Measurements from ENCODE around the gene SLC4A8. TPM values are rescaled to one million over a fixed set of nuclear protein-coding genes. Genes with fewer than 3 reads are reported as not detected.

SLC4A8 gene
- total and polyA plus RNA-seq, 9 of the 15 experiments (the other 6 are each of a cell fraction or from before 2014, with no cell fraction given), result 0.04 to 1.5 (median 0.12) TPM; not detected in 2

DNA sequence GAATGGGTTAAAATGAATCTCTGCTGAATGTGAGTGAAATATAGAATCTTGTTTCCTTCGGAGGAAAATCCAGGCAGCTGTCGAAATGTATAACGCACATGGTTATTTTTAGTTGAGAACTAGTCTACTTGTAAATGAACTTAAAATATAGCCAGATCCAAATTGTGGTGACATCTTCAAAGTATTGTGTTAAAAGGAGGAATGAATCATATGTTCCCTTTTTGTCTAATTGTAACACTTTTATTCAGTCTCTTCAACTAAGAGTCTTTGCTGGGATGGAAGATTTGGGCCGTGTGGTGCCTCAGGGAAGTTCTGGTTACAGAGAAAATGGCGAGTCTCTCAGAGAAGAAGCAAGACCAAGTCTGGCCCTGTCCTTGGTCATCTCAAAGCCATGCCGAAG lies 82.5 kb downstream of the SLC4A8 start:
- no peak overlapping the region for H2AFZ ChIP-seq (ENCODE audit: low read depth, low read length)
- no peaks in the 10 kb centered on the region for H3K36me3 ChIP-seq (ENCODE audit: control insufficient read depth, insufficient read depth, low read length)
- H3K4me2 ChIP-seq (ENCODE audit: insufficient read depth, low read length), result no peak overlapping the region
- H3K9me3 ChIP-seq (replicated peaks; ENCODE audit: control insufficient read depth, insufficient read depth, low read depth, low read length), result no peaks in the 10 kb centered on the region
- FAIRE-seq (no peak), ATAC-seq (no peak), DNase-seq (ENCODE audit: extremely low read depth in 1 of 4, low spot score in 3 of 4) (no peak)
- no peak overlapping the region for H3K27ac ChIP-seq (ENCODE audit: extremely low read depth, low read depth, low read length)
- peaks cover 11 to 25% of the 10 kb centered on the region in 2 experiments; a peak in 3 of 5 replicates for H3K27me3 ChIP-seq (ENCODE audit: control insufficient read depth in 2 of 2, insufficient read depth in 2 of 2, low read length in 2 of 2)
- no peak overlapping the region for H3K9ac ChIP-seq (ENCODE audit: insufficient read depth in 1 of 2, low read depth in 2 of 2, low read length in 2 of 2)
- CTCF ChIA-PET (ENCODE audit: low intra/inter-chr PET ratio), result no interaction called here
- intact Hi-C loops (cut with micrococcal nuclease), result no loop called here
- POLR2A ChIA-PET, result interaction anchor here (0.7 kb wide), 1 partner anchor 386 kb away, joined by 3 read pairs; no protein-coding TSS in a partner anchor
- no peaks in the 10 kb centered on the region for H3K4me1 ChIP-seq (replicated peaks in 1 of 2; ENCODE audit: control insufficient read depth in 2 of 2, insufficient read depth in 2 of 2, low read length in 2 of 2)
- 0% methylated on average over 6 of the region's 6 CpGs for WGBS (ENCODE audit: insufficient coverage, low coverage, missing lambda C conversion rate)
- in situ Hi-C loops (cut with MboI), result no loop called here
- no peaks in the 10 kb centered on the region for H3K9me1 ChIP-seq (ENCODE audit: control insufficient read depth, insufficient read depth, low read length)
- H4K20me1 ChIP-seq (replicated peaks; ENCODE audit: control insufficient read depth, insufficient read depth, low read length), result 0 out of 2 replicates have a peak, but pooled peaks cover 4% of the 10 kb centered on the region
- no peak overlapping the region for H3K4me3 ChIP-seq
- no TSS peak for BruUV-seq (replicated peaks)
- H3K79me2 ChIP-seq (ENCODE audit: control insufficient read depth, insufficient read depth, low read length), result no peaks in the 10 kb centered on the region
- TF ChIP-seq ZNF507 (tag; conservative IDR thresholded peaks at IDR 0.05), result no peak
- TF ChIP-seq, protein P1, sequence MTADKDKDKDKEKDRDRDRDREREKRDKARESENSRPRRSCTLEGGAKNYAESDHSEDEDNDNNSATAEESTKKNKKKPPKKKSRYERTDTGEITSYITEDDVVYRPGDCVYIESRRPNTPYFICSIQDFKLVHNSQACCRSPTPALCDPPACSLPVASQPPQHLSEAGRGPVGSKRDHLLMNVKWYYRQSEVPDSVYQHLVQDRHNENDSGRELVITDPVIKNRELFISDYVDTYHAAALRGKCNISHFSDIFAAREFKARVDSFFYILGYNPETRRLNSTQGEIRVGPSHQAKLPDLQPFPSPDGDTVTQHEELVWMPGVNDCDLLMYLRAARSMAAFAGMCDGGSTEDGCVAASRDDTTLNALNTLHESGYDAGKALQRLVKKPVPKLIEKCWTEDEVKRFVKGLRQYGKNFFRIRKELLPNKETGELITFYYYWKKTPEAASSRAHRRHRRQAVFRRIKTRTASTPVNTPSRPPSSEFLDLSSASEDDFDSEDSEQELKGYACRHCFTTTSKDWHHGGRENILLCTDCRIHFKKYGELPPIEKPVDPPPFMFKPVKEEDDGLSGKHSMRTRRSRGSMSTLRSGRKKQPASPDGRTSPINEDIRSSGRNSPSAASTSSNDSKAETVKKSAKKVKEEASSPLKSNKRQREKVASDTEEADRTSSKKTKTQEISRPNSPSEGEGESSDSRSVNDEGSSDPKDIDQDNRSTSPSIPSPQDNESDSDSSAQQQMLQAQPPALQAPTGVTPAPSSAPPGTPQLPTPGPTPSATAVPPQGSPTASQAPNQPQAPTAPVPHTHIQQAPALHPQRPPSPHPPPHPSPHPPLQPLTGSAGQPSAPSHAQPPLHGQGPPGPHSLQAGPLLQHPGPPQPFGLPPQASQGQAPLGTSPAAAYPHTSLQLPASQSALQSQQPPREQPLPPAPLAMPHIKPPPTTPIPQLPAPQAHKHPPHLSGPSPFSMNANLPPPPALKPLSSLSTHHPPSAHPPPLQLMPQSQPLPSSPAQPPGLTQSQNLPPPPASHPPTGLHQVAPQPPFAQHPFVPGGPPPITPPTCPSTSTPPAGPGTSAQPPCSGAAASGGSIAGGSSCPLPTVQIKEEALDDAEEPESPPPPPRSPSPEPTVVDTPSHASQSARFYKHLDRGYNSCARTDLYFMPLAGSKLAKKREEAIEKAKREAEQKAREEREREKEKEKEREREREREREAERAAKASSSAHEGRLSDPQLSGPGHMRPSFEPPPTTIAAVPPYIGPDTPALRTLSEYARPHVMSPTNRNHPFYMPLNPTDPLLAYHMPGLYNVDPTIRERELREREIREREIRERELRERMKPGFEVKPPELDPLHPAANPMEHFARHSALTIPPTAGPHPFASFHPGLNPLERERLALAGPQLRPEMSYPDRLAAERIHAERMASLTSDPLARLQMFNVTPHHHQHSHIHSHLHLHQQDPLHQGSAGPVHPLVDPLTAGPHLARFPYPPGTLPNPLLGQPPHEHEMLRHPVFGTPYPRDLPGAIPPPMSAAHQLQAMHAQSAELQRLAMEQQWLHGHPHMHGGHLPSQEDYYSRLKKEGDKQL (CRISPR knock-in tag; IDR thresholded peaks at IDR 0.05; ENCODE audit: borderline replicate concordance), result no peak
- no peak for TF ChIP-seq CBX8 (IDR thresholded peaks at IDR 0.05; ENCODE audit: borderline replicate concordance, extremely low read depth, low read depth, low read length, poor library complexity, severe bottlenecking)
- no peak for TF ChIP-seq CAMTA2 (CRISPR knock-in tag; conservative IDR thresholded peaks at IDR 0.05)
- no peak for TF ChIP-seq MEIS2 (IDR thresholded peaks at IDR 0.05; ENCODE audit: partially characterized antibody)
- no peak for TF ChIP-seq PHF8 (IDR thresholded peaks at IDR 0.05; ENCODE audit: borderline replicate concordance, low read length)
- no peak for TF ChIP-seq RBBP5 (IDR thresholded peaks at IDR 0.05; ENCODE audit: borderline replicate concordance, insufficient read depth, low read length, poor library complexity, severe bottlenecking)
- no peak for TF ChIP-seq ZNF354B (CRISPR knock-in tag; IDR thresholded peaks at IDR 0.05)
- TF ChIP-seq KLF13 (tag; IDR thresholded peaks at IDR 0.05; ENCODE audit: borderline replicate concordance, low read depth), result no peak
- no peak for TF ChIP-seq E2F3 (CRISPR knock-in tag; IDR thresholded peaks at IDR 0.05)
- TF ChIP-seq, protein P2, sequence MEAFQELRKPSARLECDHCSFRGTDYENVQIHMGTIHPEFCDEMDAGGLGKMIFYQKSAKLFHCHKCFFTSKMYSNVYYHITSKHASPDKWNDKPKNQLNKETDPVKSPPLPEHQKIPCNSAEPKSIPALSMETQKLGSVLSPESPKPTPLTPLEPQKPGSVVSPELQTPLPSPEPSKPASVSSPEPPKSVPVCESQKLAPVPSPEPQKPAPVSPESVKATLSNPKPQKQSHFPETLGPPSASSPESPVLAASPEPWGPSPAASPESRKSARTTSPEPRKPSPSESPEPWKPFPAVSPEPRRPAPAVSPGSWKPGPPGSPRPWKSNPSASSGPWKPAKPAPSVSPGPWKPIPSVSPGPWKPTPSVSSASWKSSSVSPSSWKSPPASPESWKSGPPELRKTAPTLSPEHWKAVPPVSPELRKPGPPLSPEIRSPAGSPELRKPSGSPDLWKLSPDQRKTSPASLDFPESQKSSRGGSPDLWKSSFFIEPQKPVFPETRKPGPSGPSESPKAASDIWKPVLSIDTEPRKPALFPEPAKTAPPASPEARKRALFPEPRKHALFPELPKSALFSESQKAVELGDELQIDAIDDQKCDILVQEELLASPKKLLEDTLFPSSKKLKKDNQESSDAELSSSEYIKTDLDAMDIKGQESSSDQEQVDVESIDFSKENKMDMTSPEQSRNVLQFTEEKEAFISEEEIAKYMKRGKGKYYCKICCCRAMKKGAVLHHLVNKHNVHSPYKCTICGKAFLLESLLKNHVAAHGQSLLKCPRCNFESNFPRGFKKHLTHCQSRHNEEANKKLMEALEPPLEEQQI (IDR thresholded peaks at IDR 0.05), result no peak
- TF ChIP-seq, protein P3, sequence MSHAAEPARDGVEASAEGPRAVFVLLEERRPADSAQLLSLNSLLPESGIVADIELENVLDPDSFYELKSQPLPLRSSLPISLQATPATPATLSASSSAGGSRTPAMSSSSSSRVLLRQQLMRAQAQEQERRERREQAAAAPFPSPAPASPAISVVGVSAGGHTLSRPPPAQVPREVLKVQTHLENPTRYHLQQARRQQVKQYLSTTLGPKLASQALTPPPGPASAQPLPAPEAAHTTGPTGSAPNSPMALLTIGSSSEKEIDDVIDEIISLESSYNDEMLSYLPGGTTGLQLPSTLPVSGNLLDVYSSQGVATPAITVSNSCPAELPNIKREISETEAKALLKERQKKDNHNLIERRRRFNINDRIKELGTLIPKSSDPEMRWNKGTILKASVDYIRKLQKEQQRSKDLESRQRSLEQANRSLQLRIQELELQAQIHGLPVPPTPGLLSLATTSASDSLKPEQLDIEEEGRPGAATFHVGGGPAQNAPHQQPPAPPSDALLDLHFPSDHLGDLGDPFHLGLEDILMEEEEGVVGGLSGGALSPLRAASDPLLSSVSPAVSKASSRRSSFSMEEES (CRISPR knock-in tag; IDR thresholded peaks at IDR 0.05), result no peak
- TF ChIP-seq MXI1 (IDR thresholded peaks at IDR 0.05; ENCODE audit: low read depth, low read length), result no peak

Data from K562 (cell line).